GM19239 (cell line): Measurements from ENCODE around the gene MEGF10.
A peak's percentile ranks its signal among the peaks of the same experiment; 100 is the strongest.
"Not testable (repeated sequence)": the region's sequence is repeated elsewhere in the genome, so short reads cannot be mapped to it uniquely, and the experiment has no call there.

Source experiments
- DNase-seq: peaks from one replicate; pipeline ENCODE4 v3.0.0; 2011; ENCODE audit warnings: low spot score; ENCODE audit not compliant: insufficient read length
- FAIRE-seq: peaks from 2 replicates; lab custom pipeline; 2011; peaks lifted over from hg19 to GRCh38; lab: Jason Lieb, UNC

Gene MEGF10

DNA sequence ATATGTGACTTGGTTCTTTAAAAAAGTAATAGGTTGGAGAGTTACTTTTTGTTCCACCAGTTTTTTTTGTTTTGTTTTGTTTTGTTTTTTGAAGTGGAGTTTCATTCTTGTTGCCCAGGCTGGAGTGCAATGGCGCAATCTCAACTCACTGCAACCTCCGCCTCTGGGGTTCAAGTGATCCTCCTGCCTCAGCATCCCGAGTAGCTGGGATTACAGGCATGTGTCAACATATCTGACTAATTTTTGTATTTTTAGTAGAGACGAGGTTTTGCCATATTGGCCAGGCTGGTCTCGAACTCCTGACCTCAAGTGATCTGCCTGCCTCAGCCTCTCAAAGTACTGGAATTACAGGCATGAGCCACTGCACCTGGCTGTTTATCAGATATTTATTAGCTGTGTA, 6.3 kb downstream of the MEGF10 start:
- not testable (repeated sequence) for FAIRE-seq, DNase-seq

DNA sequence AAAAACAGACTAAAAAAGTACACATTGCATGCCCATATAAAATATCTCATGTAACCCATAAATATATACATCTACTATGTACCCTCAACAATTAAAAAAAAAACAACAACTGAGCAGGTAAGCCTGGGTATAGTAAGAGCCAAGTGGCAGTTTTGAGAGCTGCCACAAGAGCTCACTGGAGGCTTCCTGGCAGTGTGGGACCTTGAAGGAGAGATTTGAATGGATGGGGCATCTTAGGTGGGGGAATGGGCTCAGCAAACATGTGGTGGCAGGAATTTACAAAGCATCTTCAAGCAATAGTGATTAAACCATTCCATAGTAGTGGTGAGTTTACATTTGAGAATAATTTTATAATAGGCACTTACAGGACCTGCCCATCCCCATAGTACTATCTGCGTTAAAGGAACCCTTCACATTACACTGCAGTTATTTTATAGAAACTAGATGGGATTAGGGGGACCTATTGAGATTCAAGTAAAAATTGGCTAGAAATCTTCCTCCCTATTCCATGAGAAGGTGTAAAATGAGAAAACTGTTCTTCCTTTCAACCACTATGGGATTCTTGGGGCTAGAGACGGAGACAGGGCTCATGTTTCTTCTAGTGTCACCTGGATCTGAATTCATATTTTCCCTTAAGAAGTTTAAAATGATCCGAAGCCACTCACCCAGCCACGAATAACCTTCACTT, 6.9 kb downstream of the MEGF10 start:
- DNase-seq (no peak), FAIRE-seq (no peak)

DNA sequence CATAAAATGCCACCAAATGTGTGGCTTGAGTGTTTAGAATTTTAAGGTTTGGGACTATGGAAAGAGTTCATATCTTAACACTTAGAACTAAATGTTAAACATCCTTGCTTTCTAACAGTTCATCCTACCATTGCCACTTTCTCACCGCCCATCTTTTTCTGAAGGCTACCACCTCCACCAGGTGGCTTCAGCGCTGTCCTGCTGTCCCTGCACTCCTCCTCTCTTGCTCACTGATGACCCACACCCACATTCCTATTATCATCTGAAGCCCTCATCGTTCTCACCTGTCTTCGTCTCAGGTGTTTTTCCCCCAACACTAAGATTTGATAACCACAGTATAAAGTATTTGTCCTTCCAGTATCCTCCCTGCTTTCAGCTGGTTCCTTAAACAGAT, 7.4 kb downstream of the MEGF10 start:
- FAIRE-seq (no peak), DNase-seq (no peak)

DNA sequence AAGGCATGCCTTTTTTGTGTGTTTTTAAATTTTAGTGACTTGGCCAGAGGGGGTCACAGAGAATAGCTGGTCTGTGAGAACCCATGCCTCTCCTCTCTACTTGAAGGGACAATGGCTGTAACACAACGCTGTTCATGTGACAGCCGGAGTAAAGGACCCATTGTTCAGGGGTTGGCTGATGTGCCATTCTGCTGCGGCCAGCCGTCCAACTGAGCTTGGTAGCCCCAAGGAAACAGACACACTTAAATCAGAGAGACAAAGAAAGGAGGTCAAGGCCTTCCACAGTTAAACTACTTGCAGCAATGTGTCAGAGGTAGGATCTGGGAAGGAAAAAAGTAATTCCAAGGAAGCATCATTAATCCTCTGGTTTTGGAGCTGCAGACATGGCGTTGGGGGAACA, 8.1 kb downstream of the MEGF10 start:
- no peak for FAIRE-seq
- no peak for DNase-seq

DNA sequence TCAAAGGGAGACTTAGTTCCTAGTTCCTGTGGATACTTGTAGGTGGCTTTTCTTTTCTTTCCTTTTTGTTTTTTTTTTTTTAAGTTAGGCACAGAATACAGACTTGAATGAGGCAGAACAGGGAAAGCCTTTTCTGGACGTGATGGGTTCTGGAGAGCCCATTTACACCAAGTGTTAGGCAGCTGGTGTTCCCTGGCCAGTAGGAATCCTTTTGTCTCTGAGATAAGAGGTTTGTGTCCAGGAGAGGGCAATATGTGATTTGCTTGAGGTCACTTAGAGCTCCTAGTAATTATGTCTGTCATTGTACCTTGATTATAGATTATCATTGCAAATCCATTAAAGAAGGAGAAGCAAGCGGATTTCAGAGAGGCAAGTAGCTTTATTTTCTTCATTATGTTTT, 9.1 kb downstream of the MEGF10 start:
- no peak for FAIRE-seq
- no peak for DNase-seq

DNA sequence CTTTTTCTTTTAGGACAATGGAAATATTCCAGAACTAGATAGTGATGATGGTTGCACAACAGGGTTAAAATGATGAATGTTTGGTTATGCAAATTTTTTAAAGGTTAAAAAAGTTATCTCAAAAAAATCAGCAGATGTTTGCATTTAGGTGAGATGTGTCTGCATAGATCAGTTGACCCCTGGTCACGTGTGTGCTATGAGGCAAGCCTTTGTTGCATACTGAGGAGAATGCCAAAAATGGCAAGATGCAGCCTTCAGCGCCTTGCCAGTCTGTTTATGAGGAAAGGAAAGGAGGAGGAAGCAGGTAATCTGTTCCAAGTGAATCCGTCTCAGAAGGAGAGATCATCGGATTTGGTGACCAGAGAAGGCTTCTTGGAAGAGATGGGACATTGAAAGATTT, 11.9 kb downstream of the MEGF10 start:
- FAIRE-seq (no peak), DNase-seq (no peak)

DNA sequence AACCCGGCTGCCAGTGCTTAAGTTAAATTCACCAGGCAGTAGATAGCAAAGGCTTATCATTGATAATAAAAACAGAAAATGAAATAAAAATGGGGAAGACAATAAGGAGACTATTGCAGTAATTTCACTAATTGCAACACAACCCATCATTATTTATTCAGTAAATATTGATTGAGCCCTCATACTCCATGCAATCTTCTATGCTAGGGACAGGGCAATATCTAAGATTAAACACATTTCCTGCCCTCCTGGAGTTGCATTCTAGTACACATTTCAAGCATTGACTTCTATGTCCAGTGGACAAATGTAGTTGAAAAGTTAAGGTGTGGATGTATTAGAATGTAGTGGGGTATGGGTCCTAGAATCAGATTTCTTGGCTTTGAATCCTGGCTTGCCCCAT, 12.8 kb downstream of the MEGF10 start:
- FAIRE-seq, result no peak
- no peak for DNase-seq

DNA sequence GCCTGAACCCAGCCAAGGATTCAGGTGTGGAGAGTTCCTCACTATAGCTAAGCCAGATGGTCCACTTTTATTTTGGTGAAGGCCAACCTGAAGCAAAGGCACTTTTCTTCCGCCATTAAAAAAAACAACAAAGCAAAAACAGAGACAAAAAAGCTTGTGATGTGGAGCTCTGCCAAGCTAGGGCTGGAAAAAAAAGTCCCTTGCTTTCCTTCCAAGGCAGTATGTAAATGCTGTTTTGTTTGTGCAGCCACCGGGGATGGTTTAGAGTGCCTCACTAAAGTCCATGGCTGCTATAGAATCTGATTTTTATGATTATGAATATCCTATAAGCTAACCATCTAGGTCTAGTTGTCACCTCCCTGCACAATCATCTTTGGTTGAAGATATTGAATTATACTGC, 14.9 kb downstream of the MEGF10 start:
- FAIRE-seq (no peak), DNase-seq (no peak)

DNA sequence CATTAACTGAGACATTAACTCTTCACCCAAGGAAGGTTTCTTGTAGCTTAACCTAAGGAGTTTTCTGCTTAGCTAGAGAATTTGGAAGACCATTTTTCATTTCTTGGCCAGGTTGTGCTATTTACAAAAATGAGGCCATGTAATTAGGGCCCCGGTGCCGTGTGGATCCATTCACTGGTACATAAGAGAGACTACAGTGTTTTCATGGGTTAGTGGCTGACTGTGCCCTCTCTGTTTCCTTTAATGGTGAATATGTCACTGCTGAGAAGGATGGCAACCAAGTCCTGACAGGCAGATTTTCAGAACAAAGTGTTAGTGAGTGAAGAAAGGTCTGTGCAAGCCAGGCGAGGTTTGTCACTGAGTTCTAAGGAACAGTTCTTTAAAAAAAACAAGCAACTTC, 15.4 kb downstream of the MEGF10 start:
- DNase-seq (no peak), FAIRE-seq (no peak)

DNA sequence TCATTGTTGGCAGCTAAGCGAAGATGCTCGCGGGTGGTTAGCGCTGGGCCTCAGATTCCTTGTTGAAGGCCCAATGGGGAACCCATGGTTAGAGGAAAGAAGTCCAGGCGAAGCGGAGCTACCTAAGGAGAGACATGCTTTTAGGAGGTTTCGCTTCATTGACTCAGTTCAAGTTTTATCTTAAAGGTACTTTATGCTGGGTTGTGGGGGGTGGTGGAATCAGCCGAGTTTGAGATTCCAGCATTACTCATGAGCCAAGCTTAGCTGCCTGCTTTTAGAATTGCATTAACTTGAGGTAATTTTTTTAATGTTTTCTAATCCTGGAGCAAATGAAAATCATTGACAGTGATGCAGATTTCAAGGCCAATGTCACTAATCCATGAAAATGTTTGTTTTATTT, 16.1 kb downstream of the MEGF10 start:
- no peak for FAIRE-seq
- no peak for DNase-seq

DNA sequence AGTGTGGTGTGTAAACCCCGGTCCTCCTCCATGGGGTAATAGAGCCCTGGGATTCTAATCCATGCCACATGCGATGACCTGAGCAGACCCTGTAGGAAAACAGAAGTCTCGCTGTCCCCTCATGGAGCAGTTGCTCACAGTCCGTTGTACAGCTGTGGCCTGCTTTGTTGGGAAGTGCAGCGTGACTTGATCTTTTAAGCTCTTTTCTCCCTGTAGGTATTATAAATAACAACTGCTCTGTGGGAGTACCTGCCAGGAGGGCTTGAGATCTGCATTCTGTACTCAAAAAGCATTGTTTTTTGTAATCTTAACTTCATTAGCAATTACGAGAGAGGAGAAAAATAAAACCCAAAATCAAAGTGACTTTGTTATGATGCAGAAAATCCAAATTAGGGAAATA, 17.3 kb downstream of the MEGF10 start:
- FAIRE-seq (no peak), DNase-seq (no peak)

DNA sequence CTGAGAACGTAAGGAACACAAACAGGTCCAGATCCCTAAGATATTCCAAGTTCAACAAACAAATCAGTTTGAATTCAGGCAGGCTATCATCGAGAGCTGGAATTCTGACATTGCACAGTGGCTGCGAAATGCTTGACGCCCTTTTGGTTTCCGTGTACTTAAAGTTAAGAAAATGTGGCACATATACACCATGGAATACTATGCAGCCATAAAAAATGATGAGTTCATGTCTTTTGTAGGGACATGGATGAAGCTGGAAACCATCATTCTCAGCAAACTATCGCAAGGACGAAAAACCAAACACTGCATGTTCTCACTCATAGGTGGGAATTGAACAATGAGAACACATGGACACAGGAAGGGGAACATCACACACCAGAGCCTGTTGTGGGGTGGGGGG, 17.7 kb downstream of the MEGF10 start:
- not testable (repeated sequence) for FAIRE-seq

DNA sequence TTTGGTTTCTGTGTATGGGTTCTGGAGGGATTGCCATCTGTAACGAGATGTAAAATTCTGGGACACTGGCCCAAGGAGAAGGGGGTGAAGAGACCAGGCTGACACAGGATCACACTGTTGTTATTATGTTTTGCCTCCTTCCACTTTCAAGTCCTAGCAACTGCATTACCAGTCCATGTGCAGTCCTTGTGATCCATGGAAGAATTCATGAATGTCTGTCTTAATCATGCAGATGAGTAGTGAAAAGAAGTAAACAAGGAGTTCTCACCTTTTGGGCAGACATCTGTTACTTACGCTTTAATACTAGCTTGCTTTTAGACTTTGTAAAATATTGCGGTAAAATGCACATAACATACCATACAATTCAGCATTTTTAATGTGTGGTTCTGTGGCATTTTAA, 18.3 kb downstream of the MEGF10 start:
- no peak for DNase-seq
- FAIRE-seq, result no peak

More for the DNA sequence above, 17.7 kb downstream of the MEGF10 start:
- not testable (repeated sequence) for DNase-seq

DNA sequence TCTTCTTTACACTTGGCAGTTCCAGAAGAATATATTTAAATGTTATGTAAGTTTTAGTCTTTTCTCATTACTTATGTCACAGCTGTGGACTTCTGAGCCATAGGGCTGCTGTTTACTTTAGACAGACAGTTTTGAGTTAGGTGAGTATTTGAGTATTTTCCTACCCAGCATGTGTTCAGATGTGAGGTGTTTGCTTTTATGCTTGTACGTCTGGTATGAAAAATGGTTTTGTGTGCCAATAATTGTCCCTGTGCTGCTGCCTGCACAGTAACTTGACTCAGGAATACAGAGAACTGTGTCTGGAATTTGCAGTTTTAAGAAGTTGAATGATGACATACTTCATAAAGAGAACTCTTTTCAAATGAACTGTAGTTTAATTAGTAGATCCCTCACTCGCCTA, 20.8 kb downstream of the MEGF10 start:
- DNase-seq, result no peak
- no peak for FAIRE-seq

DNA sequence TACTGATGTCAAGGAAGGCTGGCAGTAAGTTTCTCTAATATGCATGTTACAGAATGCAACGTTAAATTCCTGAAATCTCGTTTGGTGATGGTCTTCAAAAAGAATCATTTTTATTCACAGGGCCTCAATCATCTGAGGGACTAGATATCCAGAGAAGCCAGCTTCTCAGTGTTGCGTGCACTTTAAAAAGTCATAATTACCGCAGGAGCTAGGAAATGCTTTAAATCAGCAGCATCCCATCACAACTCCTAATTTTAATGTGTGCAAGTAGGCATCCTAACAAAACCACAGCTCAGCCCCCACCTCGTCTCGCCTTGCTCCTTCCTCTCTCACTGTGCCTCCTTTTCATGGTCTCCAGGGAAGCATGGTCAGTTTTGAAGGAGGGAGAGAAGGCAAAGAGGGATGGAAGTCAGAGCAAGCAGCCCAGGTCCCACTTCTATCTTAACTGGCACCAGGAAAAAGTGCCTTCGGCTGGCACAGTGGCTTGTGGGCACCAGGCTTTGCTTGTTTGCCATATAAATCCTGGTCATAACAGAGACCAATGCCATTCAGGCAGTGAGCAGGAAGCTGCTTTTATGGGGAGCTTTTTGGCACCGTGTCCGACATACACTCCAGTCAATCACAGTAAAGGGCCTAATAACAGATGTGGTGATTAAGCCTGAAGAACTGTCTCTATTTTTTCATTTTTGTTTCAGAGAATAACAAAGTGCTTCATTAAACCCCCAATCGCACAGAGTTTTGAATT, 21.4 kb downstream of the MEGF10 start:
- DNase-seq, result no peak
- no peak for FAIRE-seq

DNA sequence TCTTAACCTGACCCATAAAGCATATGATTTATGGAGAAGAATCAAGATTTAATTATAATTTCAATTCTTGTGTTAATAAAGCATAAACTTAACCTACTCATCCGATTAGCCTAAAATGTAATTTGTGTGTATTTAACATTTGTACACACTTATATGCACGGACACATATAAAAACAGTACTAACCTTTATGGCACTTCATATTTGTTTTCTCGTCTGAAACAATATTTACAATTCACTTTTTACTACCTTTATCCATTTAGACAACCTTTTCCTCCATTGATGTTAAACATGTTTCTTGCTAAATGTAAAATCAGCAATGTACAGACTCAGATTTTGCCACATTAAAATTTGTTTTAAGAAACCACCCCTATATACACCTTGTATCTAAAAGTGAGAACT, 22.8 kb downstream of the MEGF10 start:
- DNase-seq (no peak), FAIRE-seq (no peak)

DNA sequence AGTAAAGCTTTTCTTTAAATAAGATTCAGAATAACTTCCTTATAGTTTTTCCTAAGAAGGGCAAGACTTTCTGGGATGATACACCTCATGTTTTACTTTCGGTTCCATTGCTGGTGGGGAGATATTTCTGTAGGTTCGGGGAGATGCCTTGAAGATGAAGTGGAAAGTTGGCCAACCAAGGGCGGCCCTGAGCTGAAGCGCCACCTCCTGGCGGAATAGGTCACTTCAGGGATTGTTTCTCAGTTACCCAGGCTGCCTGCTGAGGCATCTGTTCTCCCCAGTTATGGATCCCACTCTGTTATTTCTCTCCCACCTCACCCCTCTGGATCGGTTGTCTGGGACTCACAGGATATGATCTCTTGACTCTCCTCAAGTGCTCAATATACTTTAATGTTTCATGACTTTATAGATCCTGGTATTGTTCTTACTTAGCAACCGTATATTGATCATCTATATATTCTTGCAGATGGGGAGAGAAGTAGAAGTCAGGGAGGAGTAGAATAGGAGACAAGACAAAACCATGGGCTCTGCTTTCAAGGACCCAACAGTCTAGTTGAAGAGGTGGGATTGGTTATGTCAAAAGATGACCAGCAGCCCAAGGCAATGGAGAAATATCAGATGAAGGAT, 23.4 kb downstream of the MEGF10 start:
- DNase-seq, result peak; percentile 40
- FAIRE-seq, result peak; percentile 97

DNA sequence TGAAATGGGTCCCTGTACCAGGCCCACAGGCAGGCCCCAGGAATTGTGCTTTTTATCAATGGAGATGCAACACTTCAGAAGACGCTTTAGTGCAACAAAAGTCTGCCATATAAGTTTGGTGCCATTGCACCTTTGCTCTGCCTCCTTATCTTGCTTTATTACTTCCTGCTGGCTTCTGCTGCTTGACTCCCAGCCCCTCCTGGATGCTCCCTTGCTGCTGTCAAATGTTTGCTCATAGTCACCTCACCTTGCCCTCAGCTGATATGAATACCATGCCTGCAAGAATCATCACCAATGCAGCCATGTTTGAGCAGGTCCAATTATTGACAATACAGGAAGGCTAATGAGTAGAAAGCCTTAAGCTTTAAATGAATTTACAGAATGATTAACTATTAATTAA, 25.4 kb downstream of the MEGF10 start:
- no peak for DNase-seq
- no peak for FAIRE-seq

DNA sequence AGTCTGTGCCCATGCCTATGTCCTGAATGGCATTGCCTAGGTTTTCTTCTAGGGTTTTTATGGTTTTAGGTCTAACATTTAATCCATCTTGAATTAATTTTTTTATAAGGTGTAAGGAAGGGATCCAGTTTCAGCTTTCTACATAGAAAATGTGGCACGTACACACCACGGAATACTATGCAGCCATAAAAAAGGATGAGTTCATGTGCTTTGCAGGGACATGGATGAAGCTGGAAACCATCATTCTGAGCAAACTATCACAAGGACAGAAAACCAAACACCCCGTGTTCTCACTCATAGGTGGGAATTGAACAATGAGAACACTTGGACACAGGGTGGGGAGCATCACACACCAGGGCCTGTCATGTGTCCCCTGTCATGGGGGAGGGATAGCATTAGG, 26.8 kb downstream of the MEGF10 start:
- not testable (repeated sequence) for DNase-seq, FAIRE-seq

DNA sequence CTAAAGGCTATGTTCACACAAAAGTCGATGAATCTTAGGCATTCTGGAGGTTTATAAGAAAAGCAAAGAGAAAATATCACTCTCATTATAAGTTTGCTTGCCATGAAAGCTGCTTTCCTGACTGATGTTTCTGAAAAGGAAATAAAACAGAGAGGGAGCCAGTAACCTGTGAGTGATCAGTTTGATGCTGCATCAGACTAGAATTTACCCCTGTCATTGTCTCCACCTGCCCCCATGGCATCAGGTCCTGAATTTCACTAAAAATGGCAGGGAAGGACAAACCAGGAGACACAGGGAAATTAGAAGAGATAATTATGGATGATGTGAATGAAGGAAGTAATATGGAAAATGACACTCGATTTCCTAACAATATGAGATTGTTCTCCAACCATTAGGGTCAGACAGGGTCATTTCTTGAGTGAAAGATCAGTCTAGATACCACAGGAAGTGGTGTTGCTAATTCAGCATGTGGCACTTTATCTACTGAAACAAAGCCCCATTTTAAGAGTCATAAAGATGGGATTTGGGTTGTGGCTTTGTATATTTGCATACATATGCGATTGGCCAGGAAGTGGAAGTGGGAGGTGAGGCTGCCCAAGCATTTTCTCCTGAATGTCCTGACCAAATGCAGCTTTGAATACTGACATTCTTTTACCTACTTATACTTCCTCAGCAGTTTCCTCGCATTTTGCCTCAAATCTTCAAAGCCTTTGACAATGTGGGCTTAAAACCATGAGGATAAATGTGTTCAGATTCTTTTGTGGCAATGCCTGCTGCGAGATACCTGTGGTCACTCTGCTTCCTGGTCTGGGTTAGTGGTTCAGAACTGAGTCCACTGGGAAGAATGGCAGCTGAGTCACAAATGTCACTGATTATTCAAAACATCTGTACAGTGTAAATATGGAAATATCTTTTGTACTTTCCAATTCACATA, 29.7 kb downstream of the MEGF10 start:
- peak; percentile 84 for FAIRE-seq
- DNase-seq, result peak; percentile 14
